ENCODE data around the gene R3HDM4.

The R3HDM4 gene

GRCh38 chr19:872266-872951, 40.6 kb downstream of the R3HDM4 start:
- peak; percentile 65 for DNase-seq

GRCh38 chr19:871446-872265, 41.4 kb downstream of the R3HDM4 start:
- no peak for DNase-seq

- no peak for DNase-seq
Observed at GRCh38 chr19:870963-871401, 42.0 kb downstream of the R3HDM4 start.

- DNase-seq, result no peak
Observed at GRCh38 chr19:870314-870713, 42.7 kb downstream of the R3HDM4 start.

GRCh38 chr19:869245-870177, 43.5 kb downstream of the R3HDM4 start:
- DNase-seq, result no peak

- DNase-seq, result no peak
Observed at GRCh38 chr19:868458-869244, 44.4 kb downstream of the R3HDM4 start.

- DNase-seq, result no peak
Observed at GRCh38 chr19:867855-868457, 45.1 kb downstream of the R3HDM4 start.

- no peak for DNase-seq
Observed at GRCh38 chr19:867301-867793, 45.7 kb downstream of the R3HDM4 start.

- no peak for DNase-seq
Observed at GRCh38 chr19:866769-867300, 46.2 kb downstream of the R3HDM4 start.

- DNase-seq, result no peak
Observed at GRCh38 chr19:863315-863620, 49.8 kb downstream of the R3HDM4 start.

GRCh38 chr19:862581-863314, 50.3 kb downstream of the R3HDM4 start:
- peak; percentile 69 for DNase-seq

- DNase-seq, result peak; percentile 65
Observed at GRCh38 chr19:861756-862580, 51.1 kb downstream of the R3HDM4 start.

GRCh38 chr19:861141-861755, 51.8 kb downstream of the R3HDM4 start:
- no peak for DNase-seq

- DNase-seq, result no peak
Observed at GRCh38 chr19:858868-859843, 53.9 kb downstream of the R3HDM4 start, which contains the start of gene CFD. Gene CFD, plus strand, starts transcription at chr19:859664. Its CDS starts 26 bp downstream, at chr19:859690.

GRCh38 chr19:858284-858683, 54.7 kb downstream of the R3HDM4 start:
- no peak for DNase-seq

GRCh38 chr19:855566-856120, 57.4 kb downstream of the R3HDM4 start:
- no peak for DNase-seq

- DNase-seq, result no peak
Observed at GRCh38 chr19:855142-855541, 57.9 kb downstream of the R3HDM4 start.

- DNase-seq, result no peak
Observed at GRCh38 chr19:854549-854948, 58.5 kb downstream of the R3HDM4 start.
